Measurements from ENCODE around the gene STRN3.

- TF ChIP-seq CTCF (IDR thresholded peaks at IDR 0.05 in 2 of 3, conservative IDR thresholded peaks at IDR 0.05 in 1 of 3; ENCODE audit: control insufficient read depth in 2 of 3, extremely low read depth in 1 of 3, insufficient read depth in 1 of 3, low read depth in 3 of 3, low read length in 3 of 3) (no peak), EZH2 (IDR thresholded peaks at IDR 0.05; ENCODE audit: borderline replicate concordance, control insufficient read depth, low read depth, low read length) (no peak)
Measured at GRCh38 chr14:30938617-30939016, 87.6 kb downstream of the STRN3 start.
